OCI-LY3 (cell line): ENCODE results near the gene TSHR.

Experiments used
- H2AFZ ChIP-seq: fragments of 200-600, 300-600 bp; shearing (Covaris generic); 2 replicates; pipeline ENCODE4 v1.6.0; 2014; ENCODE audit warnings: antibody characterized with exemption, low read depth, low read length
- H3K27ac ChIP-seq: fragments of 200-600, 300-600 bp; sonication (generic); 2 replicates; pipeline ENCODE4 v1.5.1; 2014; ENCODE audit warnings: mild to moderate bottlenecking, low read length, moderate library complexity, mixed read lengths
- H3K27me3 ChIP-seq: fragments of 200-600, 300-600 bp; sonication (generic); 2 replicates; pipeline ENCODE4 v1.6.1; 2014; ENCODE audit warnings: low read depth, low read length, mixed read lengths
- H3K36me3 ChIP-seq: fragments of 200-600, 300-600 bp; sonication (generic); replicated peaks from 2 replicates; pipeline ENCODE3; 2014; ENCODE audit warnings: low read depth, low read length, mixed read lengths
- H3K4me1 ChIP-seq: fragments of 300-600, 200-600 bp; sonication (generic); 2 replicates; pipeline ENCODE4 v1.6.1; 2014; ENCODE audit warnings: low read length, mixed read lengths
- H3K4me2 ChIP-seq: fragments of 200-600, 300-600 bp; sonication (generic); 2 replicates; pipeline ENCODE4 v1.6.1; 2014; ENCODE audit warnings: low read length, mixed read lengths
- H3K4me3 ChIP-seq: fragments of 300-600, 200-600 bp; sonication (generic); 2 replicates; pipeline ENCODE4 v1.5.1; 2014; ENCODE audit warnings: antibody characterized with exemption, mild to moderate bottlenecking, low read length, moderate library complexity
- H3K79me2 ChIP-seq: fragments of 300-600, 200-600 bp; shearing (Covaris generic); 2 replicates; pipeline ENCODE4 v1.6.1; 2014; ENCODE audit warnings: mild to moderate bottlenecking, low read length, mixed read lengths
- H3K9ac ChIP-seq: fragments of 300-600, 200-600 bp; shearing (Covaris generic); 2 replicates; pipeline ENCODE4 v1.6.0; 2014; ENCODE audit warnings: mild to moderate bottlenecking, low read length, moderate library complexity
- H3K9me3 ChIP-seq: fragments of 200-600, 300-600 bp; shearing (Covaris generic); 2 replicates; pipeline ENCODE4 v1.6.1; 2014; ENCODE audit warnings: low read length, mixed read lengths; ENCODE audit not compliant: insufficient read depth
- H4K20me1 ChIP-seq: fragments of 200-600, 300-600 bp; sonication (generic); 2 replicates; pipeline ENCODE4 v1.6.1; 2016; ENCODE audit warnings: low read length, mixed read lengths; ENCODE audit not compliant: insufficient read depth
- CTCF ChIP-seq: fragments of 200-600, 300-600 bp; sonication (generic); IDR thresholded peaks from 2 replicates; pipeline ENCODE4 v1.5.1; 2014; ENCODE audit warnings: antibody characterized with exemption, low read length, low read depth
- EZH2phosphoT487 ChIP-seq: fragments of 200-600 bp; shearing (Covaris generic); IDR thresholded peaks from 2 replicates; pipeline ENCODE4 v1.6.1; 2018; ENCODE audit warnings: antibody characterized with exemption, mixed run types, low read depth

TSHR gene

DNA sequence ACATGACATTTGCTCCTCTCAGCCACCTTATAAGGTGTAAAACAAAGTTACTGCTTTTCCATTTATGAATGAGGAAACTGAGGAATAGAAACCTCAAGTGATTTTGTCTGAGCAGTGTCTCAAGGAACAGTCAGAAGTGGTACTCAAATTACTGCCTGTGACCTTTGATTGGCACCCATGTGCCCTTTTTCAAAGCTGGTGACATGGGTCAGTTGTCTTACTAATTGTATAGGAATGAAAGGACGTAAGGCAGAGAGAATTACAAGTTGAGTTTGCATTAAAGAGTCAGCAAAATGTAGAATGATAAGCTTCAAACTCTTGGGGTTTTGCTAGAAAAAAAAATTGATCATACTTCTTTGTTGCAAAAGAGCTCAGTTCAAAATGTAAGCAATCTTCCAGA lies 136.2 kb downstream of the TSHR start:
- Histone ChIP-seq H3K4me1 (no peaks in the 10 kb centered on the region), H3K9me3 (no peaks in the 10 kb centered on the region), H3K4me3 (no peak overlapping the region), H3K9ac (no peak overlapping the region), H2AFZ (no peak overlapping the region), H3K79me2 (no peaks in the 10 kb centered on the region), H3K27me3 (no peaks in the 10 kb centered on the region), H3K27ac (no peak overlapping the region), H3K36me3 (no peaks in the 10 kb centered on the region), H3K4me2 (no peak overlapping the region), H4K20me1 (no peaks in the 10 kb centered on the region)
- TF ChIP-seq EZH2phosphoT487 (no peak), CTCF (no peak)

GRCh38 chr14:81093651-81094050 lies 138.2 kb downstream of the TSHR start:
- no peaks in the 10 kb centered on the region for H4K20me1 ChIP-seq
- no peak overlapping the region for H3K9ac ChIP-seq
- TF ChIP-seq CTCF, result no peak
- no peak for TF ChIP-seq EZH2phosphoT487
- no peaks in the 10 kb centered on the region for H3K9me3 ChIP-seq
- no peak overlapping the region for H2AFZ ChIP-seq
- no peaks in the 10 kb centered on the region for H3K4me1 ChIP-seq
- H3K79me2 ChIP-seq, result no peaks in the 10 kb centered on the region
- H3K36me3 ChIP-seq, result no peaks in the 10 kb centered on the region
- no peak overlapping the region for H3K27ac ChIP-seq
- H3K27me3 ChIP-seq, result no peaks in the 10 kb centered on the region
- H3K4me2 ChIP-seq, result no peak overlapping the region
- no peak overlapping the region for H3K4me3 ChIP-seq

DNA sequence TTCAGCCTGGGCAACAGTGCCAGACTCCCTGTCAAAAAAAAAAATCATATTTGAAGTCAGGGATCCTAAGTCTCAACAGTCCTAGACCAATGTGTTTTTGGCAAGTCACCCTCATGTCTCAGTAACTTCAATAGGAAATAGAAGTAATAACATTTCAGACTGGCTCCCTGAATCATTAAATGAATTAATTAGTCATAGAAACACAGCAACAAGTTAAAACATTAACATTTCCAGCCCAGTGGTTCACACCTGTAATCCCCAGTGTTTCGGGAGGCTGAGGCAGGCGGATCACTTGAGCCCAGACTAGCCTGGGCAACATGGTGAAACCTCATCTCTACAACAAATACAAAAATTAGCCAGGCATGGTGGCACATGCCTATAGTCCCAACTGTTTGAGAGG lies 140.1 kb downstream of the TSHR start:
- TF ChIP-seq CTCF, result no peak
- no peak for TF ChIP-seq EZH2phosphoT487
- no peak overlapping the region for H3K9ac ChIP-seq
- no peaks in the 10 kb centered on the region for H4K20me1 ChIP-seq
- no peaks in the 10 kb centered on the region for H3K4me1 ChIP-seq
- H3K79me2 ChIP-seq, result no peaks in the 10 kb centered on the region
- H3K36me3 ChIP-seq, result no peaks in the 10 kb centered on the region
- H3K27ac ChIP-seq, result no peak overlapping the region
- H2AFZ ChIP-seq, result no peak overlapping the region
- H3K9me3 ChIP-seq, result no peaks in the 10 kb centered on the region
- no peaks in the 10 kb centered on the region for H3K27me3 ChIP-seq
- no peak overlapping the region for H3K4me3 ChIP-seq
- H3K4me2 ChIP-seq, result no peak overlapping the region

- H2AFZ ChIP-seq, result no peak overlapping the region
- no peak overlapping the region for H3K27ac ChIP-seq
- H4K20me1 ChIP-seq, result no peaks in the 10 kb centered on the region
- no peaks in the 10 kb centered on the region for H3K27me3 ChIP-seq
- H3K36me3 ChIP-seq, result no peaks in the 10 kb centered on the region
- no peaks in the 10 kb centered on the region for H3K79me2 ChIP-seq
- TF ChIP-seq EZH2phosphoT487 (no peak), CTCF (no peak)
- H3K4me3 ChIP-seq, result no peak overlapping the region
- H3K4me2 ChIP-seq, result no peak overlapping the region
- no peak overlapping the region for H3K9ac ChIP-seq
- H3K9me3 ChIP-seq, result no peaks in the 10 kb centered on the region
- no peaks in the 10 kb centered on the region for H3K4me1 ChIP-seq
These were observed 141.2 kb downstream of the TSHR start for GRCh38 chr14:81096656-81097055.
